Right atrium auricular region (tissue), 2 donors: Measurements from ENCODE around the gene ZNF319. TPM values are rescaled to one million over a fixed set of nuclear protein-coding genes. Genes with fewer than 3 reads are reported as not detected.

Experiments used
- DNase-seq: peaks from one replicate; pipeline ENCODE4 v3.0.0-alpha.2; 2019; ENCODE audit warnings: low spot score
- H3K27ac ChIP-seq, 2 donors: fragments of 200-600 bp; sonication (generic); 1 replicate in 1 of 2; 2 replicates in 1 of 2; pipeline ENCODE4 v1.5.1; 2016 to 2019
- H3K27me3 ChIP-seq, 2 donors: fragments of 200-600 bp; sonication (generic); one replicate each; pipeline versions ENCODE4 v1.5.1 to v1.6.0; 2017 to 2019
- H3K36me3 ChIP-seq: fragments of 200-600 bp; sonication (generic); one replicate; pipeline ENCODE4 v1.5.1; 2016
- H3K4me1 ChIP-seq, 2 donors: fragments of 200-600 bp; sonication (generic); one replicate each; pipeline versions ENCODE4 v1.5.1 to v1.6.0; 2017 to 2019
- H3K4me3 ChIP-seq, 2 donors: fragments of 200-600 bp; sonication (generic); 1 replicate in 1 of 2; 2 replicates in 1 of 2; pipeline ENCODE4 v1.5.1; 2017 to 2019; ENCODE audit warnings: mild to moderate bottlenecking in 1 of 2, moderate library complexity in 1 of 2
- H3K9me3 ChIP-seq, 2 donors: fragments of 200-600 bp; sonication (generic); one replicate each; pipeline ENCODE4 v1.5.1; 2019
- total RNA-seq, 2 donors: library from RNA; depleted of rRNA; stranded (reverse); fragments of >200 nt; gene quantifications; one replicate each; pipeline ENCODE4 v1.1.0, GENCODE V29; 2016
- TF ChIP-seq, protein P1 (sequence below), 2 donors: fragments of 200-600 bp; sonication (generic); IDR thresholded peaks; one replicate each; pipeline ENCODE4 v1.5.1; 2019; ENCODE audit warnings: antibody characterized with exemption in 2 of 2

ZNF319 gene
- total RNA-seq, 2 donors from 2014 or later = 5.1 to 6.6 TPM

DNA sequence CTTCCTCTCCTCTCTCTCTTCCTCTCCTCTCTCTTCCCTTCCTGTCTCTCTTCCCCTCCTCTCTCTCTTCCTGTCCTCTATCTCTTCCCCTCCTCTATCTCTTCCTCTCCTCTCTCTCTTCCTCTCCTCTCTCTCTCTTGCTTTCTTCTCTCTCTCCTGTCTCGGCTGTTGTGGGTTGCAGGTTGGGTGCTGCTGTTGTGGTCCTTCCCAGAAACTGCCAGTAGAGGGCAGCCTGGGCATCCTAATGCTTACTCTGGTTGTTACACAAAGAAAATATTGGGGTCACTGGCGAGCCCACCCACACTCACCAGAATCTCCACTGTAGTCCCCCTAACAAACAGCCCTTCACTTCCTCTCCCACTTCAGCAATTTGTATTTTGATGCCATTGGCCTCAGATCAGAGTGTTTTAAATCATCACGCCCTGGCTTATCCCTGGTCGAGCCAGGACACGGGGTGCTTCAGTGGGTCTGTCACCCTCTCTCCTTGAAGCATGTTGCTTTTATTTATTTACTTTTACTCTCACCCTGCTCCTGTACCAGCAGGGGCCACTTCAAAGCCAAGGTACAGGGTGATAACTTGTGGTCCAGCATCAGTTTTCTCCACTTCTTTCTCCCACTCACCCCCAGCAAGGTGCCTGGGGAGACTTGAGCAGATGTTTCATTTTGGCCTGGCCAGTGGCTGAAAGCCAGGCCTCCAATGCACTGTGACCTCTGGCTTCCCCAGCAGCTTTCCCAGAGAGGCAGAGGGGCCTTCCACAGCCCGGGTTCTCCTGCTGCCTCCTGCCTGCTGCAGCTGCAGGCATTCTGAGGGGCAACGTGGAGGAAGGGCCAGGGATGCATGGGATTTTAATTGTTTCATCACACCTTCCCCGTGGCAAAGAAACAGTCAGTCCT is 20.4 kb upstream of the ZNF319 start:
- Histone ChIP-seq H3K36me3 (peaks cover 5% of the 10 kb centered on the region), H3K27me3 (no peaks in the 10 kb centered on the region), H3K9me3 (no peaks in the 10 kb centered on the region), H3K4me1 (peaks cover 0 to 47% of the 10 kb centered on the region in 2 donors), H3K27ac (no peak overlapping the region), H3K4me3 (no peak overlapping the region)
- DNase-seq = no peak
- TF ChIP-seq, protein P1, sequence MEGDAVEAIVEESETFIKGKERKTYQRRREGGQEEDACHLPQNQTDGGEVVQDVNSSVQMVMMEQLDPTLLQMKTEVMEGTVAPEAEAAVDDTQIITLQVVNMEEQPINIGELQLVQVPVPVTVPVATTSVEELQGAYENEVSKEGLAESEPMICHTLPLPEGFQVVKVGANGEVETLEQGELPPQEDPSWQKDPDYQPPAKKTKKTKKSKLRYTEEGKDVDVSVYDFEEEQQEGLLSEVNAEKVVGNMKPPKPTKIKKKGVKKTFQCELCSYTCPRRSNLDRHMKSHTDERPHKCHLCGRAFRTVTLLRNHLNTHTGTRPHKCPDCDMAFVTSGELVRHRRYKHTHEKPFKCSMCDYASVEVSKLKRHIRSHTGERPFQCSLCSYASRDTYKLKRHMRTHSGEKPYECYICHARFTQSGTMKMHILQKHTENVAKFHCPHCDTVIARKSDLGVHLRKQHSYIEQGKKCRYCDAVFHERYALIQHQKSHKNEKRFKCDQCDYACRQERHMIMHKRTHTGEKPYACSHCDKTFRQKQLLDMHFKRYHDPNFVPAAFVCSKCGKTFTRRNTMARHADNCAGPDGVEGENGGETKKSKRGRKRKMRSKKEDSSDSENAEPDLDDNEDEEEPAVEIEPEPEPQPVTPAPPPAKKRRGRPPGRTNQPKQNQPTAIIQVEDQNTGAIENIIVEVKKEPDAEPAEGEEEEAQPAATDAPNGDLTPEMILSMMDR (IDR thresholded peaks at IDR 0.05) = peak; percentile 73 to 84

- TF ChIP-seq, protein P1 (IDR thresholded peaks at IDR 0.05) = no peak
- Histone ChIP-seq H3K9me3 (no peaks in the 10 kb centered on the region), H3K4me1 (peaks cover 0 to 43% of the 10 kb centered on the region in 2 donors), H3K27ac (no peak overlapping the region), H3K36me3 (peaks cover 5% of the 10 kb centered on the region), H3K4me3 (no peak overlapping the region), H3K27me3 (no peaks in the 10 kb centered on the region)
- DNase-seq = no peak
Measured at GRCh38 chr16:58019866-58020538, 19.5 kb upstream of the ZNF319 start.

GRCh38 chr16:58018803-58019202 is 18.3 kb upstream of the ZNF319 start:
- Histone ChIP-seq H3K27ac (no peak overlapping the region), H3K4me1 (peaks cover 0 to 31% of the 10 kb centered on the region in 2 donors), H3K4me3 (no peak overlapping the region), H3K27me3 (no peaks in the 10 kb centered on the region), H3K36me3 (peaks cover 5% of the 10 kb centered on the region), H3K9me3 (no peaks in the 10 kb centered on the region)
- DNase-seq = no peak
- TF ChIP-seq, protein P1 (IDR thresholded peaks at IDR 0.05) = peak in 1 of 2 donors; percentile 10

DNA sequence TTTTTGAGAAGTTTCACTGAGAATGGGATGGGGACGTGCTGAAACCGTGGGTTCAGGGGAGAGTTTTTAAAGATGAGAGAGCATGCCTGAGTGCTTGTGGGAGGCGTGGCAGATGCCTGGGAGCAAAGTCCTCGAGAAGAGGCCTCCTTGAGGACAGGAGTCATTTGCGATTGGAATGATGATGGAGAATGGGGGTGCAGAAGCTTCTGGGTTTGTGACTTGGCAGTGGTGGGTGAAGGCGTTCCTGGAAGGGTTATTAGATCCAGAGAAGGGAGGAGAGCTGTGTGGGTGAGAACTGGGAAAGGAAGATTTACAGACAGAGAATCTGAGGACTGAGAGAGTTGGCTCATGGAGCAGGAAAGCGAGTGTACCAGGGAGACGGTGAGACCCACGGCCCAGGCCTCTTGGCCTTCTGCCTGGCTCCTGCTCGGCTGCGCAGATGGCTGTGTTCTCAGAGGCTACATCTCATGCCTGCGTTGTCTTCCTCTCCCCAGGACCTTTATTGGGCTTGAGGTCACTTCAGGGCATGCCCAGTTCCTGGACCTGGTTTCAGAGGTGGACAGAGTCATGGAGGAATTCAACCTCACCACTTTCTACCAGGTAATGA is 16.5 kb upstream of the ZNF319 start:
- TF ChIP-seq, protein P1 (IDR thresholded peaks at IDR 0.05) = no peak
- peaks cover 6% of the 10 kb centered on the region for H3K36me3 ChIP-seq
- no peaks in the 10 kb centered on the region for H3K27me3 ChIP-seq
- DNase-seq = no peak
- H3K4me3 ChIP-seq = no peak overlapping the region
- no peaks in the 10 kb centered on the region for H3K9me3 ChIP-seq
- H3K27ac ChIP-seq = no peak overlapping the region
- peaks cover 0 to 12% of the 10 kb centered on the region in 2 donors for H3K4me1 ChIP-seq

GRCh38 chr16:58013201-58013956 is 12.9 kb upstream of the ZNF319 start:
- Histone ChIP-seq H3K27ac (no peak overlapping the region), H3K36me3 (peaks cover 24% of the 10 kb centered on the region), H3K4me1 (no peaks in the 10 kb centered on the region), H3K9me3 (no peaks in the 10 kb centered on the region), H3K4me3 (no peak overlapping the region), H3K27me3 (no peaks in the 10 kb centered on the region)
- TF ChIP-seq, protein P1 (IDR thresholded peaks at IDR 0.05) = no peak
- DNase-seq = no peak
